ENCODE measurements around the gene AGAP1. TPM values are rescaled to one million over a fixed set of nuclear protein-coding genes. Genes with fewer than 3 reads are reported as not detected.

AGAP1 gene
- total RNA-seq, 1 donor from 2014 or later, result 13.5 TPM

- no peak for DNase-seq (ENCODE audit: low spot score)
Measured at GRCh38 chr2:235508371-235509160, 14.7 kb downstream of the AGAP1 start.

- DNase-seq (ENCODE audit: low spot score), result no peak
Measured at GRCh38 chr2:235510318-235510717, 16.5 kb downstream of the AGAP1 start.

DNA sequence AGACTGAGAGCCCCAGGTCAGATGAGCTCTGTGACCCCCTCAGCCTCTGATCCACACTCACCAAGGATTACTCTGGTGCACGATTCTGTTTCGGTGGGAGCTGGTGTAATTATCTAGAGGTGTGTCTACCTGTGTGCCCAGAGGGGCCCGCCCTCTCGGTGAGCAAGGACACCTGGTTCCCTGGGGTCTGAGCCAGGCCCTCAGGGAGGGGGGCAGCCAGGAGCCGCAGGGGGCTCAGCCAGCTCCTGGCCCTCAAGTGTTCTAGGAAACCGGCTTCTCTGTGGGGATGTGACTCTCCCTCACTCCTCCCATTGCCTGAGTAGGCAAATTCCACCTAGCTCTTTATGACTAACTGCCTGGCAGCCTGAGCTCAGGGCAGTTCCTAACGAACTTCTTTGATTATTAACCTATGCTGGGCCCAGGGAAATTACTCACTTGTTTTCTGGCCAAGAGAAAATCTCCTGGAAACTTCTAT is 17.4 kb downstream of the AGAP1 start:
- peak; percentile 82 for DNase-seq (ENCODE audit: low spot score)

GRCh38 chr2:235511751-235512698 is 18.2 kb downstream of the AGAP1 start:
- no peak for DNase-seq (ENCODE audit: low spot score)

DNA sequence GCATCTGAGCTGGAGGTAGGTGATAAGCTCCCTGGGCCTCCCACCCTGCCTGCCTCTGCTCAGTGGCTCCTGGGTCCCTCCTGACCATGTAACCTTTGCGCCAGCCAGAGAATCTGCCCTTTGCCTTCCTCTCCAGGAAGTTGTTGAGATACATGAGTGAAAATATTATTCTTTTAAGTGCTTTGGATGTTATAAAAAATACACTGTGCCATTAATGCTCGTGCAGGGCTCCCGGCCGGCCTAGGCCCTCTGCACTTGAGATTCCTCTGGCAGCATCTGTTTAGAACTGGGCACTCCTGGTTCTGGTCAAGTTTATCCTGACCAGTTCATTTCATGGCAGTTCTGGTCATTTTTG is 18.8 kb downstream of the AGAP1 start:
- no peak for DNase-seq (ENCODE audit: low spot score)

DNA sequence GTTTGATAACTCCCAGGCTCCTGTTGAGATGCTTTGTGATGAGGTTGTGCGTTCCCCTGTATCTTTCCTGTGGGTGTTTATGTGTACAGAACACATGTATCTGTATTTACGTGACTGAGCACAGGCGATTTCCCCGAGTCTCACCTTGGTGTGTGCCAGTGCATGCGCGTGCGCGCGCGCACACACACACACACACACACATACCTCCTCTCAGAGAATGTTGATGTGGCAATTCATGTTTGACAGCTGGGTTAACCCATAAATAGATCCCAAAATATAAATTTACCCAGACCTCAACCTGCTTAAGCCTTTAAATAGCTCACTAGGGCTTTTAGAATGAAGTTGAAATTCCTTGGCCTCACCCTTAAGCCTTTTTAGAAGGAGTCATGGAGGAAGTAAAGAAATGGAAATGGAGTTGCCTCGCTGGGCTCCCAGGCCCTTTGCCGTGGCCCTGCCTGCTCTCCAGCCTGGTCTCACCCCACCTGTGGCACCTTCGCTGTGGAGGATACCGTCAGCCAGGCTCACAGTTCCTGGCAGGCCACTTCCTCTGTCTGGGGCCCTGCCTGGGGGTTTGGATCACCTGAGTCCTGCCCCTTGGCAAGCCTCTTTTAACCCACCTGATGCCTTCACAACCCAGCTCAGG is 20.3 kb downstream of the AGAP1 start:
- no peak for DNase-seq (ENCODE audit: low spot score)

GRCh38 chr2:235514627-235515363 is 21.0 kb downstream of the AGAP1 start:
- DNase-seq (ENCODE audit: low spot score), result no peak

DNA sequence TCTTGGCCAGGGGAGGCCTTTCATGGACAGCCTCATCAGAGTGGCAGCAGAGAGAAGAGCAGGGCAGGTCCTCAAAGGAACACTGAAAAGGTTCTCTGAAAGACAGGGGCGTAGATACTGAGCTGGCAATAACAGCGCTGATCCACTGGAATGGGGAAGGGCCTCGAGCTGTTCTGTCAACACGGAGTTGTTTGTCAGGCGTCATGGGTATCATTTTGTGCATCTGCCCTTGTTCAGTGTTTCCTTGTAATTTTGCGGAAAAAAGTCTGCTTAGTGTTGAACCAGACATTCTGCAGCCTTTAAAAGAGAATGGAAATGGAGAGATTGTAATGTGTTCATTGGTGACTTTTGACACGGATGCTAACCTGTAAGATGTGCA is 21.5 kb downstream of the AGAP1 start:
- DNase-seq (ENCODE audit: low spot score), result no peak

- DNase-seq (ENCODE audit: low spot score), result no peak
Measured at GRCh38 chr2:235515821-235516220, 22.0 kb downstream of the AGAP1 start.

DNA sequence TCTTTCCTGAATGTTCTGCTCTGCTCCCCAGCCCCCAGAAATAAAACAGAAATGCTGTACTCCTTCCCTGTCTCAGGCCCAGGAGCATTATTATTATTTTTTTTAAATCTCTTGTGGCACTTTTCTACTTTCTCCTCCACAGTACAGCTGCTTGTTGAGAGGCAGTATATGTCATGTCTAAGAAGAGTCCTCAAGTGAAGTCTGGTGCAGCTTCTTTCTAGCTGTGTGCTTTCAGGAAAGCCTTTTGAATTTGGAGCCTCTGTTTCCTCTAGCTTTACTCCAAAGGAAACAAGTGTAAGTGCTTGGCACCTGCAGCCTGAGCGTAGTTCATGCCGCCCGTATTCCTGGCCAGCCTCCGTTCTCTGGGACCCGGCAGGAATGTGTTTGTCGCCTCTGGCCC is 22.4 kb downstream of the AGAP1 start:
- no peak for DNase-seq (ENCODE audit: low spot score)

DNA sequence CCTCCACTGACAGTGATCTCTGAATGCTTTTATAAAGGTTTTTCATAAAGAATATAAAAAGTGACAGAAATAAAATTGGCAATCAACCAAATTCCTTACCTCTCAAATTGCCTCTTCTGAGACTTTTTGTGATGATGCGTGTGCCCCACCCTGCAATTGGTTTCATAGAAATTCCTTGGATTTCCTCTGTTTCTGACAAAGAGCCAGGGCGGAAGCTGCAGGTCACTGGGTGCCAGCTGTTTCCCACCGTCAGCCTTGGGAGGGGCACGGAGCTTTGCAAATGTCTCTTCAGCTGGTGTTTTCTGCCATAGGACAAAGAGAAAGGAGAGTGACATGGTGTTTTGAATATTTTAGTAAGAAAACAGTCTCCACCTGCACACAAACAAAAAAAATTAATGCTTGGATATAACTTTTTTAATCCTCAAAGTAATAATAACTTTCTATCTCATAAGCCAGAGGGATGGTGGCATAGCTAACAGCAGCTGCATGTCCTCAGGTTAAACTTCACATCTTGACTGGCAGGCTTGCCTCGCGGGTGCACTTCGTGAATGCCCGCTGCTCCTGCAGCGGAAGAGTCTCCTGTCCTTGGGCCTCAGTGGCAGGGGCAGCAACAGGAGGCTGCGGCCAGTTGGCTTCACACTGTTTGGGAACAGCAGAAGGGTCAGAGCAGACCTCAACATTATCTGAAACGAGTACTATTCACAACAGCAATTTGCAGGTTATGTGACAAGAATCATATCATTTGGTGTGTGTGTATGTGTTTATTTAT is 24.7 kb downstream of the AGAP1 start:
- DNase-seq (ENCODE audit: low spot score), result no peak

GRCh38 chr2:235520787-235521186 is 26.9 kb downstream of the AGAP1 start:
- DNase-seq (ENCODE audit: low spot score), result no peak

- DNase-seq (ENCODE audit: low spot score), result no peak
Measured at GRCh38 chr2:235521844-235522243, 28.0 kb downstream of the AGAP1 start.

- no peak for DNase-seq (ENCODE audit: low spot score)
Measured at GRCh38 chr2:235523021-235523420, 29.2 kb downstream of the AGAP1 start.

GRCh38 chr2:235523486-235524150 is 29.8 kb downstream of the AGAP1 start:
- no peak for DNase-seq (ENCODE audit: low spot score)

- DNase-seq (ENCODE audit: low spot score), result no peak
Measured at GRCh38 chr2:235526166-235526565, 32.3 kb downstream of the AGAP1 start.

DNA sequence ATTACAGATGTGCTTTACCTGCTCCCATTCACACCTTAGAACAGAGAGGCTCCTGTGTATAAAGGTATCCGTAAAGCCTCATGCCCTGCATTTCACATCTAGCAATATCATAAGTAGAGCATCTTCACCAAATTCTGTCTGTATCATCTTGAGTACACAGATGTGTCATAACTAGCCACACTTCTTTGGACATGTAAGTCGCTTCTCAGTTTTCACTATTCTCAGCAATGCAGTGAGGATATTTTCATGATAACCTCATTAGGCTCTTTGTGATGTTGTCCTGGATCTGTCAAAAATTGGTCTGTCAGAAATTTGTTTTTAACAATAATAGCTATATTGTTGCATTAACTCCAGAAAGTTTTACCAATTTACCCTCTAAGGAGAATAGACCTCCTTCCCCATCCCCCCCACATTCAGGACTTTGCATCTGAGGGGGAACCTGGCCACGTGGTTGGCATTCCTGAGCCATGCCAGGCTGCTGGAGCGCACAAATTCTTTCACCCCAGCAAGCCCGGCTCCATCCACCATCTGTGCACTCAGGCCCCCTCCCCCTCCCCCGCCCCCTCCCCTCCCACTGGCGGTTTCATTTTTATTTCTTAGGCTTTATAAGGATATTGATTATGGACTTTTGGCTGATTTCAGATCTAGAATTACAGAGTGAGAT is 34.1 kb downstream of the AGAP1 start:
- no peak for DNase-seq (ENCODE audit: low spot score)

- DNase-seq (ENCODE audit: low spot score), result no peak
Measured at GRCh38 chr2:235529621-235530020, 35.8 kb downstream of the AGAP1 start.

DNA sequence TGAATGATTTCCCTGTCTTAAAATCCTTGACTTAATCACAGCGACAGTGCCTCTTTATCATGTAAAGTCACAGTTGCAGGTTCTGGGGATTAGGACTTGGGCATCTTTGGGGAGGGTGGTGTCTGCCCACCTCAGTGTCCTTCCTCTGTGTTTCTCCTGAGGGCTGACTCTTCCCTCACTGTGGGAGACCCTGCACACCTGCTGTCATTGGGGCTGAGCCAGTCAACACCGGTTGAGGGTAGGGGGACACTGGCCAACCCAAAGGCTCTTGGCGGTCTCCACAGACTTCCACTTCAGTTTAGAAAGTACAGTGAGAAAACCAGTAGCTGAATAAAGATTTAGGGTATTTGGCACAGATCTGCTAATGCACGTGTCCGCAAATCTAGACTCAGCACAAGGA is 36.9 kb downstream of the AGAP1 start:
- no peak for DNase-seq (ENCODE audit: low spot score)

DNA sequence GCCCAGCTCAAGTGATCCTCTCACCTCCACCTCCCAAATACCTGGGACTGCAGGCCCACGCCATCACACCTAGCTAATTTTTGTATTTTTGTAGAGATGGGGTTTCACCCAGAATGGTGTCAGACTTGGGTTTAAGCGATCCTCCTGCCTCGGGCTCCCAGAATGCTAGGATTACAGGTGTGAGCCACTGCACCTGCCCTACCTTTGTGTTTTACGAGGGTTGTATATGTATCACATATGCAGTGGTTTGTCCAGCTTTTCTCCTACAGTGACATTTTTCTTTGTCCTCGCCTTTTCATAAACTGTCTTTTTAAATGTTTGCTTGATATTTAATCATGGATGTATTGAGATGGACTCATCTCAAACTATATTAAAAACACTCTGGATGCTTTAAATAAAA is 38.5 kb downstream of the AGAP1 start:
- no peak for DNase-seq (ENCODE audit: low spot score)

Measured in umbilical cord (tissue), 2 donors.